GM12892 (cell line): ENCODE measurements around the gene C2orf76.

Source experiments
- POLR2A ChIP-seq: IDR thresholded peaks from 2 replicates; pipeline ENCODE4 v1.6.1; 2011; ENCODE audit warnings: low read depth, low read length, control low read depth
- POLR2AphosphoS5 ChIP-seq: IDR thresholded peaks from 2 replicates; pipeline ENCODE4 v1.6.1; 2011; ENCODE audit warnings: low read depth, low read length, control low read depth
- TAF1 ChIP-seq: IDR thresholded peaks from 2 replicates; pipeline ENCODE4 v1.6.1; 2011; ENCODE audit warnings: low read depth, mild to moderate bottlenecking, control low read depth, low read length, borderline replicate concordance

DNA sequence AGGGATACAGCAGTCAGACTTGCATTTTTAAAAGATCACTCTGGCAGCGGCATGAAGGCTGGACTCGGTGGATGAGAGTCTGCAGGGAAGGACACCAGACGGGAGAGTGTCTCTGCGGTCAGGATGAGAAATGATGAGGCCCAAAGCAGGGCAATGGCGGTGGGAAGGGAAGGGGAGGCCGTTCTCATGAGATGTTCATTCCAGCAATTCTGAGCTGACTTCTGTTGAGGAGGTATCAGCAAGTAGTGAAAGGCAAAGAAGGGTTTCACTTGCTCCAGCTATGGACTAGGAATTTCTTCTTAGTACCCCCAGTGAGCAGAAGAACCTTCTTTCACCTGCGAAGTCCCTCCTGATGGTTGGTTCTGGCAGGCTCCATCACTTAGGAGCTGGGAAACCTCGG lies 80.0 kb downstream of the C2orf76 start:
- TF ChIP-seq TAF1, result no peak
- TF ChIP-seq POLR2A, result no peak
- TF ChIP-seq POLR2AphosphoS5, result no peak
